ENCODE results near the gene CAV3.

GRCh38 chr3:8761866-8762265, 28.3 kb downstream of the CAV3 start:
- TF ChIP-seq CTCF (IDR thresholded peaks at IDR 0.05) (no peak), POLR2A (IDR thresholded peaks at IDR 0.05) (no peak)
